Mesenchymal stem cell (in vitro differentiated cells and primary cell): ENCODE data around the gene ALKBH2.

Experiments
- DNase-seq: peaks from one replicate; pipeline ENCODE4 v3.0.0-alpha.2; 2013
- H2AFZ ChIP-seq: one replicate; pipeline ENCODE4 v1.6.1; 2013; ENCODE audit warnings: low read depth, mild to moderate bottlenecking, control low read depth, inconsistent platforms, low read length, moderate library complexity
- H2AK5ac ChIP-seq: 2 replicates; pipeline ENCODE4 v1.6.1; 2013; ENCODE audit warnings: low read length, moderate library complexity, mild to moderate bottlenecking, inconsistent platforms; ENCODE audit not compliant: severe bottlenecking
- H2BK120ac ChIP-seq: one replicate; pipeline ENCODE4 v1.6.1; 2013; ENCODE audit warnings: low read depth, mild to moderate bottlenecking, inconsistent platforms, low read length, moderate library complexity
- H2BK12ac ChIP-seq, 2 experiments: one replicate each; pipeline ENCODE4 v1.6.1; 2013; ENCODE audit warnings: inconsistent platforms in 2 of 2, low read length in 2 of 2, mild to moderate bottlenecking in 2 of 2, moderate library complexity in 2 of 2, control low read depth in 1 of 2
- H2BK15ac ChIP-seq: one replicate; pipeline ENCODE4 v1.6.1; 2013; ENCODE audit warnings: mild to moderate bottlenecking, low read depth, inconsistent platforms; ENCODE audit not compliant: poor library complexity, severe bottlenecking
- H2BK5ac ChIP-seq: 2 replicates; pipeline ENCODE4 v1.6.1; 2013; ENCODE audit warnings: low read depth, mild to moderate bottlenecking, low read length, control low read depth, inconsistent platforms; ENCODE audit not compliant: poor library complexity, severe bottlenecking
- H3K14ac ChIP-seq, 2 experiments: one replicate each; pipeline ENCODE4 v1.6.1; 2013; ENCODE audit warnings: inconsistent platforms in 2 of 2, low read length in 2 of 2, control low read depth in 1 of 2, mild to moderate bottlenecking in 1 of 2, moderate library complexity in 1 of 2
- H3K18ac ChIP-seq, 2 experiments: one replicate each; pipeline ENCODE4 v1.6.1; 2013; ENCODE audit warnings: inconsistent platforms in 2 of 2, low read length in 2 of 2, control low read depth in 1 of 2, low read depth in 1 of 2, mild to moderate bottlenecking in 1 of 2
- H3K23ac ChIP-seq, 2 experiments: one replicate each; pipeline ENCODE4 v1.6.1; 2013; ENCODE audit warnings: inconsistent platforms in 2 of 2, low read length in 2 of 2, mild to moderate bottlenecking in 2 of 2, moderate library complexity in 2 of 2, control low read depth in 1 of 2
- H3K27ac ChIP-seq: 2 replicates; pipeline ENCODE4 v1.5.1; 2013; ENCODE audit warnings: mild to moderate bottlenecking, moderate library complexity, low read length, control low read depth, inconsistent platforms; ENCODE audit not compliant: poor library complexity, severe bottlenecking
- H3K27me3 ChIP-seq, 2 experiments: 2 replicates each; pipeline versions ENCODE4 v1.6.1 to v1.7.0; 2013; ENCODE audit warnings: low read length in 2 of 2, mild to moderate bottlenecking in 2 of 2, moderate library complexity in 2 of 2, control low read depth in 1 of 2, inconsistent platforms in 1 of 2; ENCODE audit not compliant: control insufficient read depth in 1 of 2, insufficient read depth in 1 of 2
- H3K36me3 ChIP-seq, 2 experiments: 2 replicates each; pipeline versions ENCODE4 v1.6.1 to v1.7.0; 2013; ENCODE audit warnings: low read length in 2 of 2, control low read depth in 1 of 2, inconsistent platforms in 1 of 2, low read depth in 1 of 2, mild to moderate bottlenecking in 1 of 2; ENCODE audit not compliant: insufficient read depth in 2 of 2, control insufficient read depth in 1 of 2
- H3K4ac ChIP-seq, 2 experiments: one replicate each; pipeline ENCODE4 v1.6.1; 2013; ENCODE audit warnings: inconsistent platforms in 2 of 2, low read length in 2 of 2, mild to moderate bottlenecking in 2 of 2, moderate library complexity in 2 of 2, control low read depth in 1 of 2, low read depth in 1 of 2
- H3K4me1 ChIP-seq: 2 replicates; pipeline ENCODE4 v1.6.1; 2013; ENCODE audit warnings: low read depth, low read length, control low read depth; ENCODE audit not compliant: control insufficient read depth, insufficient read depth
- H3K4me2 ChIP-seq: 2 replicates; pipeline ENCODE4 v1.6.1; 2013; ENCODE audit warnings: low read length, mild to moderate bottlenecking, inconsistent platforms; ENCODE audit not compliant: poor library complexity, severe bottlenecking
- H3K4me3 ChIP-seq, 2 experiments: 2 replicates each; pipeline versions ENCODE4 v1.5.1 to v1.7.0; 2013; ENCODE audit warnings: low read length in 2 of 2, mild to moderate bottlenecking in 2 of 2, control low read depth in 1 of 2, low read depth in 1 of 2; ENCODE audit not compliant: insufficient read depth in 1 of 2
- H3K79me1 ChIP-seq: replicated peaks from 2 replicates; pipeline ENCODE4 v1.6.1; 2013; ENCODE audit warnings: mild to moderate bottlenecking, control low read depth, low read length, inconsistent platforms; ENCODE audit not compliant: poor library complexity, severe bottlenecking
- H3K9ac ChIP-seq: 2 replicates; pipeline ENCODE4 v1.7.0; 2013; ENCODE audit warnings: mild to moderate bottlenecking, low read length, moderate library complexity
- H3K9me3 ChIP-seq: 2 replicates; pipeline ENCODE4 v1.7.0; 2013; ENCODE audit warnings: mild to moderate bottlenecking, low read length; ENCODE audit not compliant: control insufficient read depth
- H4K8ac ChIP-seq: one replicate; pipeline ENCODE4 v1.6.1; 2013; ENCODE audit warnings: inconsistent platforms, mild to moderate bottlenecking, low read length, moderate library complexity
- H4K91ac ChIP-seq: one replicate; pipeline ENCODE4 v1.6.1; 2013; ENCODE audit warnings: mild to moderate bottlenecking, low read length, inconsistent platforms
- WGBS: methylation state at CpG from one replicate; pipeline ENCODE4 v1.1.7; 2013; ENCODE audit warnings: mixed read lengths; 5-methylcytosine and 5-hydroxymethylcytosine counted together

ALKBH2 gene

DNA sequence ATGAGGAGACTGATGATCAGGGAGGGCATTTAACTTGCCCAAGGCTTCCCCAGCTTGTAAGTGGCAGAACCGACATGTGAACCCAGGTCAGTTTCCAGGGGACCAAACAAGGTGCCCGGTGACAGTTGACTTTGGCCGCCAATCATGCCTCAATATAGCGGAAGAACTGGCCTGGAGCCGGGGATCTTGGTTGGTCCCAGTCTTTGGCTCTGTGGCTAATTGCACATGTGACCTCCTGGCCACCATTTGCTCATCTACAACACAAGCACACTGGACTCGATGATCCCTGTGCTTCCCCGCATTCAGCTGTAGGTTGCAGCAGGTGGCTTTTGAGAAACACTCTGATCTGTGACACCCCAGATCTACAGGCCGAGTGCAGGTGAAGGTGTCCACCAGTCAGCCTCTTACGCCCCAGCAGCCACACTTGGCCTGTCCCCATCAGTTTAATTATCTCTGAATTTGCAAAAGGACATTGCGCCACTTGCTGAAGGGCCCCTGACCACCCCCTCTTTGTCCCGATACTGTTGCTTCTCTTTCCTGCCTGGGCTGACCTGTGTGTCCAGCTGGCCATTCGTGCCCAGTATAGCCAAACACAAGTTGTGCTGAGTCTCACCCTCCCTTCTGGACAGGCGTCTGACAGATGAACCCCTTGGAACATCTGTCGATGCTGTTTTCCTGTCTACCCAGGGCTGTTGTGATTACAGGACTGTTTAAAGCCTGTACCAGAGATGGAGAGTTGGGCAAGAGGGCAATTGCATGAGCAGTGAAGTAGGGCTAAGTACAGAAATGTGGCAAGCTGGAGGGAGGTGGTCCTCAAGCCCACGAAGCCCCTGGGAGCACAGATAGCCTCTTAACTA is 37.3 kb upstream of the ALKBH2 start:
- Histone ChIP-seq H2BK120ac (no peak overlapping the region), H4K91ac (no peak overlapping the region), H3K14ac (no peak overlapping the region), H3K9me3 (no peaks in the 10 kb centered on the region), H3K4me2 (no peak overlapping the region), H3K4me1 (no peaks in the 10 kb centered on the region), H3K23ac (no peak overlapping the region), H3K27me3 (peaks cover 2 to 12% of the 10 kb centered on the region in 2 experiments), H4K8ac (no peak overlapping the region), H3K27ac (no peak overlapping the region), H2BK15ac (no peak overlapping the region), H3K18ac (no peak overlapping the region), H3K4me3 (no peak overlapping the region), H3K9ac (no peak overlapping the region), H3K36me3 (no peaks in the 10 kb centered on the region), H2BK5ac (no peak overlapping the region), H2AK5ac (no peak overlapping the region), H2AFZ (no peak overlapping the region), H2BK12ac (no peak overlapping the region), H3K4ac (no peak overlapping the region), H3K79me1 (no peaks in the 10 kb centered on the region)
- no peak for DNase-seq
- 85% methylated on average over 15 of the region's 15 CpGs for WGBS

DNA sequence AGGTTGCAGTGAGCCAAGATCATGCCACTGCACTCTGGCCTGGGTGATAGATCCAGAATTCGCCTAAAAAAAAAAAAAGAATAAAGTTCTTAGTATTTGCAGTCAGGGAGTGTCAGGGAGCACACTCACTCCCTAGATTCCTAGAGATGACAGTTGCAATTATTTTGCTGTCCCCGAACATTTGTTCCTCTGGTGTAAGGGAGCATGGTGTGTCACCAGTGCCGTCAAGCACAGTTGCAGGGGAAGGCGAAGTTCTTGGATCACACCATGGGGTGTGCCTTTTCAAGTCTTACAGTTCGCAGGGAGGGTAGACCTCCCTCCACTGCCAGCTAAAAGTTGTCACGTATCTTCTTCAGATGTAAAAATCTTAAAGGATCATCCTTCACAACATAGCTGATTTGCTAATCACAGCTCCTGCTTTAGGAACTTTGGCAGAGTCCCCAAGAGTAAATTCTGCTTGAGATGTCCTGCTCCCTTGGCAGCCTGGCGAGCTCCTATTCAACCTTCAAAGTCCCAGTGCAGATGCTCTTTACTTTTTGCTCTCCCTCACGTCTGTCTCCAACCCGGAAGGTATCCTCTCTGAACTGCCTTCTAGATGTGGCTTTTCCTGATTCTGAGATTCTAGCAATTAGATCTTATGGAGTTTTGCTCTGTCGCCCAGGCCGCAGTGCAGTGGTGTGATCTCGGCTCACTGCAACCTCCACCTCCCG is 34.4 kb upstream of the ALKBH2 start:
- Histone ChIP-seq H3K9me3 (no peaks in the 10 kb centered on the region), H3K9ac (no peak overlapping the region), H3K4me1 (no peaks in the 10 kb centered on the region), H2AFZ (no peak overlapping the region), H2BK5ac (no peak overlapping the region), H2AK5ac (no peak overlapping the region), H4K91ac (no peak overlapping the region), H3K18ac (no peak overlapping the region), H3K4me3 (no peak overlapping the region), H3K27ac (no peak overlapping the region), H3K79me1 (no peaks in the 10 kb centered on the region), H2BK15ac (no peak overlapping the region), H2BK120ac (no peak overlapping the region), H2BK12ac (no peak overlapping the region), H3K4ac (no peak overlapping the region), H3K36me3 (no peaks in the 10 kb centered on the region), H3K4me2 (no peak overlapping the region), H3K14ac (no peak overlapping the region), H3K23ac (no peak overlapping the region), H4K8ac (no peak overlapping the region), H3K27me3 (peaks cover 2 to 12% of the 10 kb centered on the region in 2 experiments)
- DNase-seq = no peak
- WGBS = 89% methylated on average over 13 of the region's 13 CpGs

DNA sequence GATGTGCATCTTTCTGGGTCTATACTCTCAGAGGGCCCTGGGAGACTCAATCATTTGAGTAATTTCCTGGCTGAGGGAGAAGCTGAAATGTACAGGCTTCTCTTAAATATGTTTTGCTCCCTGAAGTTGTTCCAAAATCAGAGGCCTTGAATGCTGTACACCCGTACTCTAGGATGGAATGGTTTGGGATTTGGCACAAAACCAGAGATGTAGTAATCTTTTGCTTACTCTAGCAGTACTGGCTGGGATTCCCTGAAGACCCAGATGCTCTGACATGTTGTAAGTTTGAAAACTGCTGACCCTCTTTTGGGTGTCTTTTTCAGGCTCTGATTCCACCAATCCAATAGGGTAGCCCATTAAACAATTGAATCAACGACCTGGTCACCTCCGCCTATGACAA is 33.5 kb upstream of the ALKBH2 start:
- Histone ChIP-seq H2AFZ (no peak overlapping the region), H3K18ac (no peak overlapping the region), H3K4me2 (no peak overlapping the region), H3K9me3 (no peaks in the 10 kb centered on the region), H2BK12ac (no peak overlapping the region), H2BK120ac (no peak overlapping the region), H3K36me3 (no peaks in the 10 kb centered on the region), H3K27ac (no peak overlapping the region), H3K4me3 (no peak overlapping the region), H2BK15ac (no peak overlapping the region), H3K27me3 (peaks cover 2 to 10% of the 10 kb centered on the region in 2 experiments), H3K79me1 (no peaks in the 10 kb centered on the region), H3K4me1 (no peaks in the 10 kb centered on the region), H4K8ac (no peak overlapping the region), H4K91ac (no peak overlapping the region), H3K4ac (no peak overlapping the region), H3K9ac (no peak overlapping the region), H2AK5ac (no peak overlapping the region), H3K23ac (no peak overlapping the region), H2BK5ac (no peak overlapping the region), H3K14ac (no peak overlapping the region)
- 76% methylated on average over 3 of the region's 3 CpGs for WGBS
- DNase-seq = no peak

DNA sequence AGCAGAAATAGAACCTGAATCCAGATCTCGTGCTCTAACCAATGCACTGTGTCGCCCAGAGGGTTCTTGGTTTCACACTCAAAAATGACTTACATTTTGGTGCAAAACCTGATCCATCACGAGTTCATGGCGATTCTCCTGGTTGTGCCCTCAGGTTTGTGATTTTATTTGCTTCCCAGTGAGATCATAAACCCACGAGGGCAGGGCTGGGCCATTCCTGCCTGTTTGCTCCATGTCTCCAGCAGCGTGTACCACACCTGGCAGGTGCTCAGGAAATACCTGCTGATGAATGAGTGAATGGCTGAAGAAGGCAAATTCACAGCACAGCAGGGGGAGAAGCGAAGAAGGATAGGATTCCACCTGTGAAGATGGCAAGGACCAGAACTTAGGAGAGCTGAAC is 32.5 kb upstream of the ALKBH2 start:
- no peak overlapping the region for H3K4ac ChIP-seq
- H4K8ac ChIP-seq = no peak overlapping the region
- peaks cover 0 to 4% of the 10 kb centered on the region in 2 experiments for H3K27me3 ChIP-seq
- H3K18ac ChIP-seq = no peak overlapping the region
- no peaks in the 10 kb centered on the region for H3K79me1 ChIP-seq
- no peak overlapping the region for H2AFZ ChIP-seq
- H4K91ac ChIP-seq = no peak overlapping the region
- no peak overlapping the region for H3K4me3 ChIP-seq
- H3K9me3 ChIP-seq = no peaks in the 10 kb centered on the region
- no peak overlapping the region for H3K9ac ChIP-seq
- H2BK5ac ChIP-seq = no peak overlapping the region
- H3K27ac ChIP-seq = no peak overlapping the region
- DNase-seq = no peak
- no peak overlapping the region for H3K4me2 ChIP-seq
- no peak overlapping the region for H3K14ac ChIP-seq
- H2AK5ac ChIP-seq = no peak overlapping the region
- no peak overlapping the region for H3K23ac ChIP-seq
- H3K36me3 ChIP-seq = no peaks in the 10 kb centered on the region
- H2BK120ac ChIP-seq = no peak overlapping the region
- WGBS = 79% methylated on average over 7 of the region's 7 CpGs
- no peak overlapping the region for H2BK12ac ChIP-seq
- H3K4me1 ChIP-seq = no peaks in the 10 kb centered on the region
- no peak overlapping the region for H2BK15ac ChIP-seq
